GM23248 (cell line): ENCODE data around the gene IFNA1. TPM values are rescaled to one million over a fixed set of nuclear protein-coding genes. Genes with fewer than 3 reads are reported as not detected.

Source experiments
- DNase-seq: peaks from one replicate; pipeline ENCODE4 v3.0.0-alpha.2; 2015
- H2AFZ ChIP-seq: fragments of 200-600 bp; sonication (generic); 2 replicates; pipeline ENCODE4 v1.6.1; 2016; ENCODE audit warnings: antibody characterized with exemption
- H3F3A ChIP-seq: fragments of 200-600 bp; sonication (generic); 2 replicates; pipeline ENCODE4 v1.6.1; 2016; ENCODE audit warnings: mild to moderate bottlenecking, antibody characterized with exemption, mixed run types; ENCODE audit not compliant: insufficient read depth
- H3K27ac ChIP-seq: fragments of 200-600 bp; sonication (generic); 2 replicates; pipeline ENCODE4 v1.5.1; 2016; ENCODE audit warnings: mild to moderate bottlenecking
- H3K27me3 ChIP-seq: fragments of 200-600 bp; sonication (generic); replicated peaks from 2 replicates; pipeline ENCODE4 v1.6.1; 2016; ENCODE audit warnings: mild to moderate bottlenecking; ENCODE audit not compliant: insufficient read depth
- H3K36me3 ChIP-seq: fragments of 200-600 bp; sonication (generic); 2 replicates; pipeline ENCODE4 v1.6.1; 2016; ENCODE audit warnings: low read depth, mild to moderate bottlenecking
- H3K4me1 ChIP-seq: fragments of 200-600 bp; sonication (generic); 2 replicates; pipeline ENCODE4 v1.6.1; 2016; ENCODE audit warnings: mild to moderate bottlenecking; ENCODE audit not compliant: insufficient read depth
- H3K4me2 ChIP-seq: fragments of 200-600 bp; sonication (generic); one replicate; pipeline ENCODE4 v1.6.1; 2016; ENCODE audit warnings: mild to moderate bottlenecking; ENCODE audit not compliant: unreplicated experiment
- H3K4me3 ChIP-seq: fragments of 200-600 bp; sonication (generic); 2 replicates; pipeline ENCODE4 v1.5.1; 2016; ENCODE audit warnings: mild to moderate bottlenecking
- H3K79me2 ChIP-seq: fragments of 200-600 bp; sonication (generic); 2 replicates; pipeline ENCODE4 v1.6.1; 2016; ENCODE audit warnings: mild to moderate bottlenecking; ENCODE audit not compliant: insufficient read depth
- H3K9ac ChIP-seq: fragments of 200-600 bp; sonication (generic); 2 replicates; pipeline ENCODE4 v1.6.1; 2016; ENCODE audit warnings: mild to moderate bottlenecking
- H3K9me2 ChIP-seq: fragments of 200-600 bp; sonication (generic); 2 replicates; pipeline ENCODE4 v1.6.1; 2016; ENCODE audit warnings: mixed run types, mild to moderate bottlenecking, moderate library complexity; ENCODE audit not compliant: insufficient read depth
- H3K9me3 ChIP-seq: fragments of 200-600 bp; sonication (generic); one replicate; pipeline ENCODE4 v1.6.1; 2017; ENCODE audit warnings: low read depth
- H4K20me1 ChIP-seq: fragments of 200-600 bp; sonication (generic); 2 replicates; pipeline ENCODE4 v1.6.0; 2016; ENCODE audit not compliant: insufficient read depth
- EZH2 ChIP-seq: fragments of 200-600 bp; sonication (generic); IDR thresholded peaks from 2 replicates; pipeline ENCODE4 v1.6.1; 2018; ENCODE audit warnings: antibody characterized with exemption, mild to moderate bottlenecking; ENCODE audit not compliant: insufficient read depth, poor library complexity, severe bottlenecking
- EZH2phosphoT487 ChIP-seq: fragments of 200-600 bp; sonication (generic); IDR thresholded peaks from 2 replicates; pipeline ENCODE4 v1.6.1; 2018; ENCODE audit warnings: antibody characterized with exemption, moderate library complexity, mild to moderate bottlenecking, low read depth; ENCODE audit not compliant: insufficient read depth
- WGBS, 2 experiments: methylation state at CpG; one replicate each; pipeline ENCODE4 v1.1.6; 2015 to 2017; ENCODE audit warnings: low lambda C conversion rate in 2 of 2, low coverage in 1 of 2; ENCODE audit errors: missing lambda C conversion rate in 2 of 2; 5-methylcytosine and 5-hydroxymethylcytosine counted together
- in situ Hi-C: fragments of 300-500 bp; cut with MboI; formaldehyde crosslinking; loops from 2 replicates; pipeline ENCODE4 v1.15.0; 2020
- polyA plus RNA-seq: library from polyadenylated mRNA; unstranded; fragments of >200 nt; fragmentation: Nextera tagmentation; extraction: Ambion mirVana; gene quantifications from 2 replicates; pipeline ENCODE4 v1.2.1, GENCODE V29; 2016
- total RNA-seq: library from RNA; depleted of rRNA; stranded (reverse); fragments of >200 nt; shearing (Covaris generic); gene quantifications from 2 replicates; pipeline ENCODE4 v1.2.3, GENCODE V29; 2014

Gene IFNA1
- total and polyA plus RNA-seq, 2 experiments from 2014 or later, result 1.6 TPM; not detected in 1

DNA sequence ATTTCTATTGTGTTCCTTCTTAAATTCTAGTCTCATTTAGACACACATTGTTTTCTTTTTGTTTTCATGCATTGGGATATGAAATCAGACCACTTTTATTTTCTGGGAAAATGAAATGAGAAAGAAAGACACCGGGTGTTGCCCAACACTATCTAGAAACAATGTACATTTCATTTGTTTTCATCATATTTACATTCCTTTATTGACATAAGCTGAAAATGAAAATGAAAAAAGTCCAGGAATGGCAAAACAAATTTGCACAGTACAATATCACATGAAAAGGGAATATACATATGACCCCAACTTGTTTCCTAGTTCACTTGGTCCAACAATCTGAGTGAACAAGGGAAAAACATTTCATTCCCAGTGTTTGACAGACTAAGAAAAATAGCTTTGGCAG, 21.1 kb downstream of the IFNA1 start:
- Histone ChIP-seq H2AFZ (no peak overlapping the region), H3K4me1 (0 out of 2 replicates have a peak, but pooled peaks cover 4% of the 10 kb centered on the region), H3K9me3 (no peaks in the 10 kb centered on the region), H3K4me3 (no peak overlapping the region), H3K9ac (no peak overlapping the region), H3K4me2 (no peak overlapping the region), H4K20me1 (no peaks in the 10 kb centered on the region), H3F3A (peaks cover 81% of the 10 kb centered on the region), H3K9me2 (no peaks in the 10 kb centered on the region), H3K36me3 (peaks cover 36% of the 10 kb centered on the region), H3K27me3 (no peaks in the 10 kb centered on the region), H3K79me2 (no peaks in the 10 kb centered on the region), H3K27ac (peak overlapping the region; percentile 1; the same call in 1 of the 2 replicates)
- no peak for DNase-seq
- in situ Hi-C loops, result loop anchor here (10.0 kb wide), 2 partner anchors 233 to 333 kb away; no protein-coding TSS in a partner anchor
- TF ChIP-seq EZH2phosphoT487 (no peak), EZH2 (no peak)
- 96 to 100% methylated on average over 1 of the region's 1 CpG for WGBS, 2 experiments

DNA sequence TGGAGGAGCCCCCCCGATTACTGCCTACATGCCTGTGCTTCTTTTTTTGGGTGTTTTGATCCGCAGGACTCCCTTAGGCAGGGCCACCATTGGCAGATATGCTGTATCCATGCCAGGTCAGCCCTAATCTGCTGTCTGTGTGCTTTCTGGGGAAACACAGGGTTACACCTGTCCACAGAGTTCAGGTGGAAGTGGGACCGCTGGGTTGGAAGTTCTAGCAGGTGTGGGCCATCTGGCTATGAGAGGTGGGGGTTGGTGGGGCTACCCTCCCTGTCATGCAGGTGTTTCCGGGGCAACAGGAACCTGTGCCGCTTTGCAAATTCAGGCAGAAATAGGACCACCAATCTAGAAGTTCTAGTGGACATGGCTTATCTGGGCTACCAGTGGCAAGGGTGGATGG, 24.9 kb downstream of the IFNA1 start:
- TF ChIP-seq EZH2, result no peak

DNA sequence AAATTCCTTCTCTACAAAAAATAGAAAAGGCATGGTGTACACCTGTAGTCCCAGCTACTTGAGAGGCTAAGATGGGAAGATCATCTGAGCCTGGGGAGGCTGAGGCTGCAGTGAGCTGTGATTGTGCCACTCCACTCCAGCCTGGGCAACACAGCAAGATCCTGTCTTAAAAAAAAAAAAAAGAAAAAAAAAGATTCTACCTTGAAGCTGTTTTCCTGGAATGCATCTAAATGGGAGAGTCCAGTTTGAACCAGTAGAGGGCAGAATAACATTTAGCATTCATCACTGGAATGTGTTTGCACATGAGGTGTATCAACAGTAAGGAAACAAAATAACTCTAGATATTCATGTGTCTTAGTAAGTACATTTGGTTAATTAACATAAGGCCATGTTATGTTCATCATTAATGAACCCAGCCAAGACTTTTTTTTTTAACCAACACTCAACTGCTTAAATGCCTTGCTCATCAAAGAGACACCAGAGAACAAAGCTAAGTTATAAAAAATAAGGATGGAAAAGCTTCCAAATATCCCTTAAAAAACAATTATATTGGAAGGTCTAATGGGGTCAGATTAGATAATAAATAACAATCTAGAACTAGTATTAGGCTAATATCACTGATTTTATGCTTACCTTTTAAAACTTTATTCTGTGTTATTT, 25.8 kb downstream of the IFNA1 start:
- H3K27ac ChIP-seq, result peak overlapping the region; percentile 6; the same call in 1 of the 2 replicates
- no peak overlapping the region for H3K4me3 ChIP-seq
- no peak overlapping the region for H3K9ac ChIP-seq
- H3K27me3 ChIP-seq, result no peaks in the 10 kb centered on the region
- no peaks in the 10 kb centered on the region for H3K9me2 ChIP-seq
- H4K20me1 ChIP-seq, result no peaks in the 10 kb centered on the region
- in situ Hi-C loops, result loop anchor here (10.0 kb wide), 2 partner anchors 229 to 329 kb away; no protein-coding TSS in a partner anchor
- H2AFZ ChIP-seq, result no peak overlapping the region
- no peaks in the 10 kb centered on the region for H3K9me3 ChIP-seq
- 0 out of 2 replicates have a peak, but pooled peaks cover 6% of the 10 kb centered on the region for H3K4me1 ChIP-seq
- peaks cover 88% of the 10 kb centered on the region for H3F3A ChIP-seq
- 0 out of 2 replicates have a peak, but pooled peaks cover 6% of the 10 kb centered on the region for H3K79me2 ChIP-seq
- no peak overlapping the region for H3K4me2 ChIP-seq
- peaks cover 73% of the 10 kb centered on the region for H3K36me3 ChIP-seq
- DNase-seq, result peak; percentile 68
- TF ChIP-seq EZH2phosphoT487 (no peak), EZH2 (no peak)

More for the DNA sequence above, 24.9 kb downstream of the IFNA1 start:
- no peak overlapping the region for H3K9ac ChIP-seq
- no peak overlapping the region for H3K4me3 ChIP-seq
- H3K4me2 ChIP-seq, result no peak overlapping the region
- 0 out of 2 replicates have a peak, but pooled peaks cover 6% of the 10 kb centered on the region for H3K4me1 ChIP-seq
- H4K20me1 ChIP-seq, result no peaks in the 10 kb centered on the region
- H3K36me3 ChIP-seq, result peaks cover 69% of the 10 kb centered on the region
- H2AFZ ChIP-seq, result no peak overlapping the region
- in situ Hi-C loops, result loop anchor here (10.0 kb wide), 2 partner anchors 230 to 330 kb away; no protein-coding TSS in a partner anchor
- 0 out of 2 replicates have a peak, but pooled peaks cover 1% of the 10 kb centered on the region for H3K79me2 ChIP-seq
- H3K27me3 ChIP-seq, result no peaks in the 10 kb centered on the region
- peaks cover 88% of the 10 kb centered on the region for H3F3A ChIP-seq
- no peaks in the 10 kb centered on the region for H3K9me3 ChIP-seq
- WGBS, 2 experiments, result 88 to 89% methylated on average over 5 of the region's 5 CpGs
- no peak for DNase-seq
- H3K27ac ChIP-seq, result no peak overlapping the region
- H3K9me2 ChIP-seq, result no peaks in the 10 kb centered on the region

DNA sequence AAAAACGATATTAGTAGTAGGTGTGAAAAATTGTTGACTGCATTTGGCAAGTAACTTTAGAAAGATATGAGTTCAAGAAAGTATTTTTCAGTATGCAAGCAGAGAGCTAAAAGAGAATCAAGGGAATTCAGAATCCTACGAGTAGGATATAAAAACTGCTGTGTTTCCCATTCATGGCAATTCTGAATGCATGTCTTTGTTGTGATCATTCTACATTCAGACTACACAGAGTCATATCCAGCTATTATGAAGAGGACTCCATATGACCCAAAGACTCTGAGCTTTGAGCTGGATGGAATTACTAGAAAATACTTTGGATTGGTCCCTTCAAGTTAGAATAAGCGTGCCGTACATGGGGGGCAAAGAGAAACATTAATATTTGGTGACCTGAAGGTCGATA, 29.9 kb downstream of the IFNA1 start:
- in situ Hi-C loops, result no loop called here
- TF ChIP-seq EZH2 (no peak), EZH2phosphoT487 (no peak)
- Histone ChIP-seq H3K27ac (no peak overlapping the region), H2AFZ (no peak overlapping the region), H3K9me3 (no peaks in the 10 kb centered on the region), H3F3A (peaks cover 90% of the 10 kb centered on the region), H3K27me3 (no peaks in the 10 kb centered on the region), H3K4me3 (no peak overlapping the region), H3K79me2 (0 out of 2 replicates have a peak, but pooled peaks cover 6% of the 10 kb centered on the region), H3K4me1 (0 out of 2 replicates have a peak, but pooled peaks cover 6% of the 10 kb centered on the region), H3K9me2 (no peaks in the 10 kb centered on the region), H3K4me2 (no peak overlapping the region), H3K9ac (no peak overlapping the region), H4K20me1 (no peaks in the 10 kb centered on the region), H3K36me3 (peaks cover 82% of the 10 kb centered on the region)
- 94 to 99% methylated on average over 5 of the region's 5 CpGs for WGBS, 2 experiments
- no peak for DNase-seq
